ENCODE measurements around the gene ATP8A1. TPM values are rescaled to one million over a fixed set of nuclear protein-coding genes. Genes with fewer than 3 reads are reported as not detected.

The ATP8A1 gene
- total and polyA plus RNA-seq, 4 donors: 39.0 to 247 (median 83.1) TPM

DNA sequence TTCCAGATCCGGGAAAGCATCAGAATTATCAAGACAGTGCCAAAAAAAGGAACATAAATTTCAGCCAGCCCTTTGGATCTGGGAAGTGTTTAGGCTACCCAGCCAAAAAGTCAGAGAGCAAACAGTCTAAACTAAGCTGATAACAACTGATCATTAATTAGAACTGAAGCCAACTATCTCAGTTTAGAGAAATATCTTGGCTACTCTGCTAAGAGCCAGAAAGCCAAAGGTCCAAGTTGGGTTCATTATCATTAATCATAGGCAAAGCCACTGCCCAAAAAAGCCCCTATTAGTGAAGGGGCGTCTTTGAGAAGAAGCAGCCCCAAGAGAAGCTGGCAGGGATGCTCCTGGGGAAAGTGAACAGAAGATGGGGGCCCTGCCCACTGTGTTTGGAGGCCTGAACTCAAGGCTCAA lies 296.6 kb downstream of the ATP8A1 start:
- no peaks in the 10 kb centered on the region for H3K27me3 ChIP-seq (ENCODE audit: control insufficient read depth, insufficient read depth, low read length)
- DNase-seq (ENCODE audit: low read depth in 4 of 6, low spot score in 6 of 6): no peak
- no peaks in the 10 kb centered on the region for H3K9me3 ChIP-seq (ENCODE audit: control insufficient read depth, insufficient read depth, low read length)
- H3K27ac ChIP-seq (ENCODE audit: low read depth, low read length): no peak overlapping the region
- H3K36me3 ChIP-seq (ENCODE audit: control insufficient read depth, insufficient read depth, low read length): no peaks in the 10 kb centered on the region
- H3K4me1 ChIP-seq (ENCODE audit: control insufficient read depth, insufficient read depth, low read length): no peaks in the 10 kb centered on the region
- no CpG with 5 or more reads among the region's 2 CpGs for WGBS (ENCODE audit: insufficient coverage)
- H3K4me3 ChIP-seq (ENCODE audit: low read depth, low read length): no peak overlapping the region

DNA sequence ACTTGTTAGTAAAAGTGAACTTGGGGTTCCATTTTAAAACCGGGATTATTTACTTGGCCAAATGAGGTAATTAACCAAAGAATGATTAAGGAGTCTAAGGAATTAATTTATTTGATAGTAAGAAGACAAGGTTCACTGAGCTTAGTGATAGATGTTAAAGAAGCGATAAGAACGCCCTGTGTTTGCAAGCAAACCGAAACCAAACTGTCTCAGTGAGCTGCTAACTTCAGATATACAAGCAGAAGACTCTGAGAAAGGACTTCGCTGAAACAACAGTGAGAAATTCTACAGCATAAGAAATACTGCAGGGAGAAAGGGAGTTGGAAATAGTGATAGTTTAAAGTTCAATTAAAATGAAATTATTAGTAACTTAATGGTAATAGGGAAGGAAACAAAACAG lies 297.2 kb downstream of the ATP8A1 start:
- Histone ChIP-seq H3K4me3 (ENCODE audit: low read depth, low read length) (no peak overlapping the region), H3K36me3 (ENCODE audit: control insufficient read depth, insufficient read depth, low read length) (no peaks in the 10 kb centered on the region), H3K9me3 (ENCODE audit: control insufficient read depth, insufficient read depth, low read length) (no peaks in the 10 kb centered on the region), H3K4me1 (ENCODE audit: control insufficient read depth, insufficient read depth, low read length) (no peaks in the 10 kb centered on the region), H3K27me3 (ENCODE audit: control insufficient read depth, insufficient read depth, low read length) (no peaks in the 10 kb centered on the region), H3K27ac (ENCODE audit: low read depth, low read length) (no peak overlapping the region)
- DNase-seq (ENCODE audit: low read depth in 4 of 6, low spot score in 6 of 6): no peak
- WGBS (ENCODE audit: insufficient coverage): 81% methylated on average over 3 of the region's 5 CpGs

Other genes with a start within 250 kb of the ATP8A1 start
- not detected for gene GRXCR1, start 235.6 kb upstream of the ATP8A1 start, total RNA-seq
- not detected for gene GRXCR1, start 235.6 kb upstream of the ATP8A1 start, polyA plus RNA-seq (ENCODE audit: insufficient read length in 2 of 2)

Measured in spinal cord (tissue), 10 donors.